Transverse colon (tissue), 4 donors: ENCODE results near the gene NR3C2.

Source experiments
- EP300 ChIP-seq: sonication (generic); formaldehyde crosslinking; IDR thresholded peaks from one replicate; pipeline ENCODE4 v1.6.1; 2017; ENCODE audit warnings: antibody characterized with exemption, low read depth
- POLR2A ChIP-seq: fragments of 450-650 bp; IDR thresholded peaks from one replicate; pipeline ENCODE4 v1.6.1; 2016; ENCODE audit warnings: antibody characterized with exemption, mild to moderate bottlenecking, moderate library complexity
- POLR2AphosphoS5 ChIP-seq, 3 donors: sonication (generic); formaldehyde crosslinking; IDR thresholded peaks; one replicate each; pipeline ENCODE4 v1.6.1; 2016; ENCODE audit warnings: antibody characterized with exemption in 3 of 3
- TF ChIP-seq, protein P1 (sequence below), 5 experiments: fragments of 200-600 bp in 3 of 5; fragments of 450-650 bp in 2 of 5; sonication (generic) in 3 of 5; IDR thresholded peaks; 1 replicate in 2 of 5; 2 replicates in 3 of 5; pipeline ENCODE4 v1.5.1; 2016 to 2017; ENCODE audit warnings: antibody characterized with exemption in 5 of 5, inconsistent platforms in 3 of 5, mild to moderate bottlenecking in 2 of 5, moderate library complexity in 1 of 5

GRCh38 chr4:148166132-148166591 lies 276.1 kb downstream of the NR3C2 start:
- TF ChIP-seq, protein P1, sequence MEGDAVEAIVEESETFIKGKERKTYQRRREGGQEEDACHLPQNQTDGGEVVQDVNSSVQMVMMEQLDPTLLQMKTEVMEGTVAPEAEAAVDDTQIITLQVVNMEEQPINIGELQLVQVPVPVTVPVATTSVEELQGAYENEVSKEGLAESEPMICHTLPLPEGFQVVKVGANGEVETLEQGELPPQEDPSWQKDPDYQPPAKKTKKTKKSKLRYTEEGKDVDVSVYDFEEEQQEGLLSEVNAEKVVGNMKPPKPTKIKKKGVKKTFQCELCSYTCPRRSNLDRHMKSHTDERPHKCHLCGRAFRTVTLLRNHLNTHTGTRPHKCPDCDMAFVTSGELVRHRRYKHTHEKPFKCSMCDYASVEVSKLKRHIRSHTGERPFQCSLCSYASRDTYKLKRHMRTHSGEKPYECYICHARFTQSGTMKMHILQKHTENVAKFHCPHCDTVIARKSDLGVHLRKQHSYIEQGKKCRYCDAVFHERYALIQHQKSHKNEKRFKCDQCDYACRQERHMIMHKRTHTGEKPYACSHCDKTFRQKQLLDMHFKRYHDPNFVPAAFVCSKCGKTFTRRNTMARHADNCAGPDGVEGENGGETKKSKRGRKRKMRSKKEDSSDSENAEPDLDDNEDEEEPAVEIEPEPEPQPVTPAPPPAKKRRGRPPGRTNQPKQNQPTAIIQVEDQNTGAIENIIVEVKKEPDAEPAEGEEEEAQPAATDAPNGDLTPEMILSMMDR (IDR thresholded peaks at IDR 0.05), result no peak
- no peak for TF ChIP-seq EP300
- TF ChIP-seq POLR2AphosphoS5 (IDR thresholded peaks at IDR 0.05), result no peak
- no peak for TF ChIP-seq POLR2A
